ENCODE measurements around the gene HUWE1. TPM values are rescaled to one million over a fixed set of nuclear protein-coding genes. Genes with fewer than 3 reads are reported as not detected.
A peak's percentile ranks its signal among the peaks of the same experiment; 100 is the strongest.

Gene HUWE1
- total RNA-seq, 1 donor from 2014 or later: 147 TPM

DNA sequence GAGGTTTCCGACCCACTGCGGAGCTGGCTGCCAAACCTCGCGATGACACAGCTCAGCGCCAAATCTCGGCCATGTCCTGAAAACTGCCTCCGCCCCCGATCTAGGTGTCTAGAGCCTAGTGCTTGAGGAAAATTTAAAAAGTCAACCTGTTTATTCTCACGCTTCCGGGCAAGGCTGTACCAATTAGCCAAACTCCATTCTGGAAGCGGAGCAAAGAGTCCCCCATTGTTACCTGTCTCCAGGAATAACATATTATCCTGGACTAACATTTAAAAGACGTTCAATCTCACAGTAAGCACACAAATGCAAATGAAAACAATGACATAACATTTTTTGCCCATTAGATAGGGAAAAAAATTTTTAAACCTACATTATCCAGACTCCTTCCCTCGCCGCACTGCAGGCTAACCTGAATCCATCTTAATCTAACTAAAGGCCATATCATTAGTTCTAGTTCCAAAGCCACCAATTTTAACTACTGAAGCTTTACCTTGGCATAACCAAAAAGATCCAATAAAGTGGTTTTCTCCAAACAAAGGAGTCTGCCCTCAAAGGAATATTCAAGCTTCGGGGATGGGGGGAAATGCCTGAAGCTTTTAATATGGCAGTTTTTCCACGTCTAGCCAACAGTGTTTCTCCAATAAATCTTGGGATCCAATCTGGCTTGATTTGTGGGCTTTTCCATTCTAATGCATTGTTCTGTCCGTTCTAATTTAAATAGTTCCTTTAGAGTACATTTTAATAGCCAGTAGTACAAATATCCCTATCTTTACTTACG, 1.9 kb downstream of the HUWE1 start:
- DNase-seq (ENCODE audit: low spot score): peak; percentile 95
- Mint-ChIP-seq H3K27ac (ENCODE audit: unreplicated experiment) (peak overlapping the region; percentile 92), H3K36me3 (ENCODE audit: low read depth) (peaks cover 2% of the 10 kb centered on the region), H3K27me3 (ENCODE audit: low read depth) (no peaks in the 10 kb centered on the region), H3K4me3 (ENCODE audit: unreplicated experiment) (peak overlapping the region; percentile 80), H3K9me3 (ENCODE audit: low read depth) (peaks cover 2% of the 10 kb centered on the region), H3K4me1 (ENCODE audit: low read depth) (peaks cover 16% of the 10 kb centered on the region)
- no peak for TF ChIP-seq CTCF (IDR thresholded peaks at IDR 0.05)

DNA sequence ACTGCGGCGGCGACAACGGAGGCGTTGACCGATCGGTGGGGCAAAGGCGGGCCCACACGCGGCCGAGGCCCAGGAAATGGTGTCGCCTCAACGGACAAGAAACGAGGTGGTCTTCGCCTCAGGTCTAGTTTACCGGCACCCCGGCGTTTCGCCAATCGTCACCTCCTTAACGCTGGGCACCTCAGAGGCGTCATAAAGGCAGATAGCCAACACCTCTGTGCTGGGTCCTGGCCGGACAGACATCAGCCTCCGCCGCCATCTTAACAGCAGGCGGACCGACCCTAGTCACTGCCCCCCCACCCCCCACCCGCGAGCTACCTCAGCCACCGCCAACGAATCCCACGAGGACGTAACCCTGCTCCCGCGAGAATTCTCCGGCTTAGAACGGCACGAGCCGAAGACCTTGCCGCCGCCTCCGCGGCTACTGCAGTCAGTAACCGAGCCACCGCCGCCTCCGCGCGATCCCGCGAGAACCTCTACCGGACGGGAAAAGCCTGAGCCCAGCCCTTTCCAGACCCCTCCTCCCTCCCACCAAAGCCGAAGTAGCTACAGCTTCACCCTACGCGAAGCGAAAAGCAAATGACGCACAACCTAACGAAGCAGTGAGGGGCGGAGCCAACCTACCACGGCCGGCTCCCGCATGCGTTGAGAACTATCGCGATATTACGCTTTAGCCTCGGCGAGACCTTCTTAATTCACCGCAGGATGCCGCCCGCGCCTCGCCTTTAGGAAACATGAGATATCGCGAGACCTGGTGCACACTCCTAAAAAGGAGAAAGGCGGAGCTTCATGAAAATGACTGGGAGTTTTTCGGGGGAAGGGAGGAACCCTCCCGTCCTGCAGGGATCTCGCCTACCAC, 2.7 kb downstream of the HUWE1 start:
- peak overlapping the region; percentile 98 for H3K27ac Mint-ChIP-seq (ENCODE audit: unreplicated experiment)
- H3K4me3 Mint-ChIP-seq (ENCODE audit: unreplicated experiment): peak overlapping the region; percentile 83
- peak; percentile 96 for DNase-seq (ENCODE audit: low spot score)
- no peaks in the 10 kb centered on the region for H3K27me3 Mint-ChIP-seq (ENCODE audit: low read depth)
- peaks cover 16% of the 10 kb centered on the region for H3K4me1 Mint-ChIP-seq (ENCODE audit: low read depth)
- no peak for TF ChIP-seq CTCF (IDR thresholded peaks at IDR 0.05)
- peaks cover 2% of the 10 kb centered on the region for H3K36me3 Mint-ChIP-seq (ENCODE audit: low read depth)
- H3K9me3 Mint-ChIP-seq (ENCODE audit: low read depth): peaks cover 2% of the 10 kb centered on the region

GRCh38 chrX:53682885-53683555, 3.5 kb downstream of the HUWE1 start:
- Mint-ChIP-seq H3K9me3 (ENCODE audit: low read depth) (peaks cover 2% of the 10 kb centered on the region), H3K27ac (ENCODE audit: unreplicated experiment) (peak overlapping the region; percentile 98), H3K4me3 (ENCODE audit: unreplicated experiment) (peak overlapping the region; percentile 83), H3K36me3 (ENCODE audit: low read depth) (peaks cover 2% of the 10 kb centered on the region), H3K4me1 (ENCODE audit: low read depth) (peaks cover 16% of the 10 kb centered on the region), H3K27me3 (ENCODE audit: low read depth) (no peaks in the 10 kb centered on the region)
- no peak for TF ChIP-seq CTCF (IDR thresholded peaks at IDR 0.05)
- DNase-seq (ENCODE audit: low spot score): no peak

GRCh38 chrX:53681661-53682060, 4.9 kb downstream of the HUWE1 start:
- Mint-ChIP-seq H3K36me3 (ENCODE audit: low read depth) (peaks cover 2% of the 10 kb centered on the region), H3K27me3 (ENCODE audit: low read depth) (no peaks in the 10 kb centered on the region), H3K4me3 (ENCODE audit: unreplicated experiment) (no peak overlapping the region), H3K9me3 (ENCODE audit: low read depth) (peaks cover 2% of the 10 kb centered on the region), H3K27ac (ENCODE audit: unreplicated experiment) (peak overlapping the region; percentile 62), H3K4me1 (ENCODE audit: low read depth) (peaks cover 16% of the 10 kb centered on the region)
- no peak for TF ChIP-seq CTCF (IDR thresholded peaks at IDR 0.05)
- DNase-seq (ENCODE audit: low spot score): no peak

DNA sequence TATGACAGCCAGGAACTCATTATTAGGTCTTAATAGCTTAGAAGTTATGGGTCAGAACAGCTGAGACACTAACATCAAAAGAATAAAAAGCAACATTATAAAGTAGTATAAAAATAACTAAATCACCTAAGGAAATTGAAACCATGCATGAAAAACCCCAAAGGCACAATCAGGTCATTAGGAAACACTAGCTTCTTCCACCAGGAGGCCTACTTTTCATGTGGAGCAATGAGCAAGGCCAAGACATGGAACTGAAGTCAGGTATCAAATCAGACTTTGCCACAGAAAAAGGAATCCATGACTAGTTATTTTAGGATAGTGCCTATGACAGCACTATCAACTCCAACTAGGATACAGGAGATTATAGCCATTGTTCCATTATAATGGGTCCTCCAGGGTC, 7.9 kb downstream of the HUWE1 start:
- Mint-ChIP-seq H3K4me1 (ENCODE audit: low read depth) (peaks cover 16% of the 10 kb centered on the region), H3K4me3 (ENCODE audit: unreplicated experiment) (no peak overlapping the region), H3K36me3 (ENCODE audit: low read depth) (peaks cover 2% of the 10 kb centered on the region), H3K27ac (ENCODE audit: unreplicated experiment) (no peak overlapping the region), H3K9me3 (ENCODE audit: low read depth) (peaks cover 2% of the 10 kb centered on the region), H3K27me3 (ENCODE audit: low read depth) (no peaks in the 10 kb centered on the region)
- DNase-seq (ENCODE audit: low spot score): no peak
- peak; percentile 39 for TF ChIP-seq CTCF (IDR thresholded peaks at IDR 0.05)
